WTC11 (cell line): ENCODE results near the gene CCDC137. TPM values are rescaled to one million over a fixed set of nuclear protein-coding genes. Genes with fewer than 3 reads are reported as not detected.

ENCODE experiments used
- ATAC-seq: fragments of 200-7000 bp; cut with Tn5 transposase; 2 replicates; pipeline ENCODE4 v1.10.0; 2021; ENCODE audit warnings: mild to moderate bottlenecking, moderate library complexity
- CTCF ChIA-PET: fragments of 300-600 bp; sonication (Branson Sonifier 250); formaldehyde crosslinking; loops from one replicate; lab custom pipeline; 2021; ENCODE audit warnings: antibody characterized with exemption; lab: Charles Lee
- POLR2A ChIA-PET: fragments of 350-600 bp; sonication (Branson Sonifier 250); formaldehyde crosslinking; loops from one replicate; lab custom pipeline; 2021; ENCODE audit warnings: antibody characterized with exemption; lab: Charles Lee
- DNase-seq: peaks from one replicate; pipeline ENCODE4 v3.0.0; 2021; ENCODE audit warnings: low spot score
- H3K27ac Mint-ChIP-seq: 2 replicates; pipeline ENCODE4 v1.8.0; 2021; ENCODE audit warnings: mixed read lengths
- H3K27me3 Mint-ChIP-seq: 2 replicates; pipeline ENCODE4 v1.8.0; 2021; ENCODE audit warnings: low read depth, mild to moderate bottlenecking, moderate library complexity, mixed read lengths
- H3K36me3 Mint-ChIP-seq: 2 replicates; pipeline ENCODE4 v1.8.0; 2021; ENCODE audit warnings: mixed read lengths
- H3K4me1 Mint-ChIP-seq: 2 replicates; pipeline ENCODE4 v1.8.0; 2022; ENCODE audit warnings: mixed read lengths
- H3K4me3 Mint-ChIP-seq: 2 replicates; pipeline ENCODE4 v1.8.0; 2021; ENCODE audit warnings: mild to moderate bottlenecking, moderate library complexity, mixed read lengths
- H3K9me3 Mint-ChIP-seq: 2 replicates; pipeline ENCODE4 v1.8.0; 2021; ENCODE audit warnings: mixed read lengths
- CBFB ChIP-seq: sonication (generic); formaldehyde crosslinking; IDR thresholded peaks from 2 replicates; pipeline ENCODE4 v1.8.1; 2022; ENCODE audit warnings: mild to moderate bottlenecking, low read depth, missing genetic modification reagents
- FOXK1 ChIP-seq: sonication (generic); formaldehyde crosslinking; IDR thresholded peaks from 2 replicates; pipeline ENCODE4 v1.8.0; 2022; ENCODE audit warnings: mild to moderate bottlenecking, moderate library complexity, missing genetic modification reagents
- FOXP1 ChIP-seq: sonication (generic); formaldehyde crosslinking; IDR thresholded peaks from 2 replicates; pipeline ENCODE4 v1.8.0; 2022; ENCODE audit warnings: missing genetic modification reagents, mild to moderate bottlenecking, moderate library complexity, borderline replicate concordance
- GABPB1 ChIP-seq: sonication (generic); formaldehyde crosslinking; IDR thresholded peaks from 2 replicates; pipeline ENCODE4 v1.8.1; 2023; ENCODE audit warnings: mild to moderate bottlenecking, missing genetic modification reagents
- MXD4 ChIP-seq: fragments of 250-450 bp; sonication (Bioruptor Pico); IDR thresholded peaks from 2 replicates; pipeline ENCODE4 v1.8.0; 2021; ENCODE audit warnings: mild to moderate bottlenecking, moderate library complexity, borderline replicate concordance
- NR2C2 ChIP-seq: sonication (generic); formaldehyde crosslinking; IDR thresholded peaks from 2 replicates; pipeline ENCODE4 v1.8.0; 2022; ENCODE audit warnings: mild to moderate bottlenecking, missing genetic modification reagents
- NR3C1 ChIP-seq: sonication (generic); formaldehyde crosslinking; conservative IDR thresholded peaks from 2 replicates; pipeline ENCODE4 v1.8.1; 2023; ENCODE audit warnings: low read depth, mild to moderate bottlenecking, missing genetic modification reagents
- PRRX2 ChIP-seq: fragments of 250-450 bp; sonication (Bioruptor Pico); IDR thresholded peaks from 2 replicates; pipeline ENCODE4 v1.8.0; 2021; ENCODE audit warnings: mild to moderate bottlenecking
- RELA ChIP-seq: sonication (generic); formaldehyde crosslinking; IDR thresholded peaks from 2 replicates; pipeline ENCODE4 v1.8.1; 2022; ENCODE audit warnings: missing genetic modification reagents, mild to moderate bottlenecking, borderline replicate concordance
- ZNF416 ChIP-seq: fragments of 250-450 bp; sonication (Bioruptor Pico); IDR thresholded peaks from 2 replicates; pipeline ENCODE4 v1.9.0; 2021; ENCODE audit warnings: mild to moderate bottlenecking, inconsistent platforms
- total RNA-seq: library from RNA; stranded (reverse); gene quantifications from 3 replicates; pipeline ENCODE4 v1.2.3, GENCODE V29; 2021
- TF ChIP-seq, protein P1 (sequence below): fragments of 200-600 bp; IDR thresholded peaks from 2 replicates; pipeline ENCODE4 v1.8.0; 2022; ENCODE audit warnings: antibody characterized with exemption
- TF ChIP-seq, protein P2 (sequence below): fragments of 250-450 bp; sonication (Bioruptor Pico); IDR thresholded peaks from 2 replicates; pipeline ENCODE4 v2.1.2; 2022; ENCODE audit warnings: mild to moderate bottlenecking, moderate library complexity
- TF ChIP-seq, protein P3 (sequence below): fragments of 250-450 bp; sonication (Bioruptor Pico); IDR thresholded peaks from 2 replicates; pipeline ENCODE4 v1.9.0; 2021; ENCODE audit warnings: mild to moderate bottlenecking, borderline replicate concordance
- TF ChIP-seq, protein P4 (sequence below): sonication (generic); formaldehyde crosslinking; IDR thresholded peaks from 2 replicates; pipeline ENCODE4 v1.8.0; 2022; ENCODE audit warnings: mild to moderate bottlenecking, missing genetic modification reagents
- TF ChIP-seq, protein P5 (sequence below): sonication (generic); formaldehyde crosslinking; IDR thresholded peaks from 2 replicates; pipeline ENCODE4 v1.8.1; 2023; ENCODE audit warnings: mild to moderate bottlenecking, missing genetic modification reagents, moderate library complexity
- TF ChIP-seq, protein P6 (sequence below): sonication (generic); formaldehyde crosslinking; IDR thresholded peaks from 2 replicates; pipeline ENCODE4 v1.8.1; 2022; ENCODE audit warnings: mild to moderate bottlenecking, missing genetic modification reagents, moderate library complexity, borderline replicate concordance
- TF ChIP-seq, protein P7 (sequence below): sonication (generic); formaldehyde crosslinking; IDR thresholded peaks from 2 replicates; pipeline ENCODE4 v1.8.1; 2023; ENCODE audit warnings: mild to moderate bottlenecking, missing genetic modification reagents, borderline replicate concordance

The CCDC137 gene
- total RNA-seq, 1 experiment from 2014 or later: 36.8 TPM

DNA sequence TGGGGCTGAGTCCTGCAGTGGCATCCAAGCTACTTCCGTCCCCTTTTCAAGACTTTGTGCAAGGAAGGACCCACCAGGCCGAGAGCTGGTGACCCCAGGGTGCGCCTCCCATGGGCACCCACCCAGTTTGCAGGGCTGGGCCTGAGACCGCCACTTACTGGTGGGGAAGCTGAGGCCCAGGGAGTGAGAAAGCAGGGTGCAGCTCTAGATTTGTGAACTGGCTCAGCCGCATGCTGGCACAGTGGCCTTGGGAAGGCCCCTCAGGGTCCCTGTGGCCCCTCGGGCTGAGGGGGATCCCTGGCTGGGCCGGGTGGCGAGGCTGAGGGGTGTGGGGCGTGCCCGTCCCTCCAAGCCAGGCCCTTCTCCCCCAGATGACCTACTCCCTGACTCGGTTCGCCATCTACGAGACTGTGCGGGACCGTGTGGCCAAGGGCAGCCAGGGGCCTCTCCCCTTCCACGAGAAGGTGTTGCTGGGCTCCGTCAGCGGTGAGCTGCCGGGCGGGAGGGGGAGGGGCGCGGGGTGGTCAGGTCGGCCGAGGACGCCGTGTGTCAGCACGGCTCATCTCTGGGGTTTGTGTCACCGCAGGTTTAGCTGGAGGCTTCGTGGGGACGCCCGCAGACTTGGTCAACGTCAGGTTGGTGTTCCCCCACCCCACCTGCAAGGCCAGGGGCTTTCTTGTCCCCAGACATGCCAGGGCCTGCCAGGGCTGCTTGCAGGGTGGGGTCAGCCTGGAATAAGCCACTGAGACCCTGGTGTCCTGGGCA is 48.8 kb downstream of the CCDC137 start:
- ATAC-seq: no peak
- TF ChIP-seq CBFB (CRISPR knock-in tag) (no peak), ZNF416 (CRISPR knock-in tag) (no peak), PRRX2 (no peak), GABPB1 (CRISPR knock-in tag) (no peak), NR3C1 (no peak)
- TF ChIP-seq, protein P1, sequence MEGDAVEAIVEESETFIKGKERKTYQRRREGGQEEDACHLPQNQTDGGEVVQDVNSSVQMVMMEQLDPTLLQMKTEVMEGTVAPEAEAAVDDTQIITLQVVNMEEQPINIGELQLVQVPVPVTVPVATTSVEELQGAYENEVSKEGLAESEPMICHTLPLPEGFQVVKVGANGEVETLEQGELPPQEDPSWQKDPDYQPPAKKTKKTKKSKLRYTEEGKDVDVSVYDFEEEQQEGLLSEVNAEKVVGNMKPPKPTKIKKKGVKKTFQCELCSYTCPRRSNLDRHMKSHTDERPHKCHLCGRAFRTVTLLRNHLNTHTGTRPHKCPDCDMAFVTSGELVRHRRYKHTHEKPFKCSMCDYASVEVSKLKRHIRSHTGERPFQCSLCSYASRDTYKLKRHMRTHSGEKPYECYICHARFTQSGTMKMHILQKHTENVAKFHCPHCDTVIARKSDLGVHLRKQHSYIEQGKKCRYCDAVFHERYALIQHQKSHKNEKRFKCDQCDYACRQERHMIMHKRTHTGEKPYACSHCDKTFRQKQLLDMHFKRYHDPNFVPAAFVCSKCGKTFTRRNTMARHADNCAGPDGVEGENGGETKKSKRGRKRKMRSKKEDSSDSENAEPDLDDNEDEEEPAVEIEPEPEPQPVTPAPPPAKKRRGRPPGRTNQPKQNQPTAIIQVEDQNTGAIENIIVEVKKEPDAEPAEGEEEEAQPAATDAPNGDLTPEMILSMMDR: no peak
- TF ChIP-seq, protein P2, sequence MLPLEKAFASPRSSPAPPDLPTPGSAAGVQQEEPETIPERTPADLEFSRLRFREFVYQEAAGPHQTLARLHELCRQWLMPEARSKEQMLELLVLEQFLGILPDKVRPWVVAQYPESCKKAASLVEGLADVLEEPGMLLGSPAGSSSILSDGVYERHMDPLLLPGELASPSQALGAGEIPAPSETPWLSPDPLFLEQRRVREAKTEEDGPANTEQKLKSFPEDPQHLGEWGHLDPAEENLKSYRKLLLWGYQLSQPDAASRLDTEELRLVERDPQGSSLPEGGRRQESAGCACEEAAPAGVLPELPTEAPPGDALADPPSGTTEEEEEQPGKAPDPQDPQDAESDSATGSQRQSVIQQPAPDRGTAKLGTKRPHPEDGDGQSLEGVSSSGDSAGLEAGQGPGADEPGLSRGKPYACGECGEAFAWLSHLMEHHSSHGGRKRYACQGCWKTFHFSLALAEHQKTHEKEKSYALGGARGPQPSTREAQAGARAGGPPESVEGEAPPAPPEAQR (CRISPR knock-in tag): no peak
- TF ChIP-seq, protein P3, sequence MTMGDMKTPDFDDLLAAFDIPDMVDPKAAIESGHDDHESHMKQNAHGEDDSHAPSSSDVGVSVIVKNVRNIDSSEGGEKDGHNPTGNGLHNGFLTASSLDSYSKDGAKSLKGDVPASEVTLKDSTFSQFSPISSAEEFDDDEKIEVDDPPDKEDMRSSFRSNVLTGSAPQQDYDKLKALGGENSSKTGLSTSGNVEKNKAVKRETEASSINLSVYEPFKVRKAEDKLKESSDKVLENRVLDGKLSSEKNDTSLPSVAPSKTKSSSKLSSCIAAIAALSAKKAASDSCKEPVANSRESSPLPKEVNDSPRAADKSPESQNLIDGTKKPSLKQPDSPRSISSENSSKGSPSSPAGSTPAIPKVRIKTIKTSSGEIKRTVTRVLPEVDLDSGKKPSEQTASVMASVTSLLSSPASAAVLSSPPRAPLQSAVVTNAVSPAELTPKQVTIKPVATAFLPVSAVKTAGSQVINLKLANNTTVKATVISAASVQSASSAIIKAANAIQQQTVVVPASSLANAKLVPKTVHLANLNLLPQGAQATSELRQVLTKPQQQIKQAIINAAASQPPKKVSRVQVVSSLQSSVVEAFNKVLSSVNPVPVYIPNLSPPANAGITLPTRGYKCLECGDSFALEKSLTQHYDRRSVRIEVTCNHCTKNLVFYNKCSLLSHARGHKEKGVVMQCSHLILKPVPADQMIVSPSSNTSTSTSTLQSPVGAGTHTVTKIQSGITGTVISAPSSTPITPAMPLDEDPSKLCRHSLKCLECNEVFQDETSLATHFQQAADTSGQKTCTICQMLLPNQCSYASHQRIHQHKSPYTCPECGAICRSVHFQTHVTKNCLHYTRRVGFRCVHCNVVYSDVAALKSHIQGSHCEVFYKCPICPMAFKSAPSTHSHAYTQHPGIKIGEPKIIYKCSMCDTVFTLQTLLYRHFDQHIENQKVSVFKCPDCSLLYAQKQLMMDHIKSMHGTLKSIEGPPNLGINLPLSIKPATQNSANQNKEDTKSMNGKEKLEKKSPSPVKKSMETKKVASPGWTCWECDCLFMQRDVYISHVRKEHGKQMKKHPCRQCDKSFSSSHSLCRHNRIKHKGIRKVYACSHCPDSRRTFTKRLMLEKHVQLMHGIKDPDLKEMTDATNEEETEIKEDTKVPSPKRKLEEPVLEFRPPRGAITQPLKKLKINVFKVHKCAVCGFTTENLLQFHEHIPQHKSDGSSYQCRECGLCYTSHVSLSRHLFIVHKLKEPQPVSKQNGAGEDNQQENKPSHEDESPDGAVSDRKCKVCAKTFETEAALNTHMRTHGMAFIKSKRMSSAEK (CRISPR knock-in tag): no peak
- TF ChIP-seq, protein P4, sequence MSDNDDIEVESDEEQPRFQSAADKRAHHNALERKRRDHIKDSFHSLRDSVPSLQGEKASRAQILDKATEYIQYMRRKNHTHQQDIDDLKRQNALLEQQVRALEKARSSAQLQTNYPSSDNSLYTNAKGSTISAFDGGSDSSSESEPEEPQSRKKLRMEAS: no peak
- TF ChIP-seq, protein P5, sequence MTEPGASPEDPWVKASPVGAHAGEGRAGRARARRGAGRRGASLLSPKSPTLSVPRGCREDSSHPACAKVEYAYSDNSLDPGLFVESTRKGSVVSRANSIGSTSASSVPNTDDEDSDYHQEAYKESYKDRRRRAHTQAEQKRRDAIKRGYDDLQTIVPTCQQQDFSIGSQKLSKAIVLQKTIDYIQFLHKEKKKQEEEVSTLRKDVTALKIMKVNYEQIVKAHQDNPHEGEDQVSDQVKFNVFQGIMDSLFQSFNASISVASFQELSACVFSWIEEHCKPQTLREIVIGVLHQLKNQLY (CRISPR knock-in tag): no peak
- TF ChIP-seq, protein P6, sequence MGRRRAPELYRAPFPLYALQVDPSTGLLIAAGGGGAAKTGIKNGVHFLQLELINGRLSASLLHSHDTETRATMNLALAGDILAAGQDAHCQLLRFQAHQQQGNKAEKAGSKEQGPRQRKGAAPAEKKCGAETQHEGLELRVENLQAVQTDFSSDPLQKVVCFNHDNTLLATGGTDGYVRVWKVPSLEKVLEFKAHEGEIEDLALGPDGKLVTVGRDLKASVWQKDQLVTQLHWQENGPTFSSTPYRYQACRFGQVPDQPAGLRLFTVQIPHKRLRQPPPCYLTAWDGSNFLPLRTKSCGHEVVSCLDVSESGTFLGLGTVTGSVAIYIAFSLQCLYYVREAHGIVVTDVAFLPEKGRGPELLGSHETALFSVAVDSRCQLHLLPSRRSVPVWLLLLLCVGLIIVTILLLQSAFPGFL (CRISPR knock-in tag): no peak
- peaks cover 2% of the 10 kb centered on the region; the same call in 1 of the 2 replicates for H3K27me3 Mint-ChIP-seq
- H3K36me3 Mint-ChIP-seq: 0 out of 2 replicates have a peak, but pooled peaks cover 4% of the 10 kb centered on the region
- no peak overlapping the region for H3K27ac Mint-ChIP-seq
- ChIA-PET CTCF (interaction anchor here (0.9 kb wide), 1 partner anchor 118 kb away, joined by 3 read pairs; the partner anchor contains the start of gene MCRIP1), POLR2A (no interaction called here)
- H3K4me3 Mint-ChIP-seq: no peak overlapping the region
- peaks cover 16% of the 10 kb centered on the region for H3K4me1 Mint-ChIP-seq
- H3K9me3 Mint-ChIP-seq: no peaks in the 10 kb centered on the region
- DNase-seq: no peak

DNA sequence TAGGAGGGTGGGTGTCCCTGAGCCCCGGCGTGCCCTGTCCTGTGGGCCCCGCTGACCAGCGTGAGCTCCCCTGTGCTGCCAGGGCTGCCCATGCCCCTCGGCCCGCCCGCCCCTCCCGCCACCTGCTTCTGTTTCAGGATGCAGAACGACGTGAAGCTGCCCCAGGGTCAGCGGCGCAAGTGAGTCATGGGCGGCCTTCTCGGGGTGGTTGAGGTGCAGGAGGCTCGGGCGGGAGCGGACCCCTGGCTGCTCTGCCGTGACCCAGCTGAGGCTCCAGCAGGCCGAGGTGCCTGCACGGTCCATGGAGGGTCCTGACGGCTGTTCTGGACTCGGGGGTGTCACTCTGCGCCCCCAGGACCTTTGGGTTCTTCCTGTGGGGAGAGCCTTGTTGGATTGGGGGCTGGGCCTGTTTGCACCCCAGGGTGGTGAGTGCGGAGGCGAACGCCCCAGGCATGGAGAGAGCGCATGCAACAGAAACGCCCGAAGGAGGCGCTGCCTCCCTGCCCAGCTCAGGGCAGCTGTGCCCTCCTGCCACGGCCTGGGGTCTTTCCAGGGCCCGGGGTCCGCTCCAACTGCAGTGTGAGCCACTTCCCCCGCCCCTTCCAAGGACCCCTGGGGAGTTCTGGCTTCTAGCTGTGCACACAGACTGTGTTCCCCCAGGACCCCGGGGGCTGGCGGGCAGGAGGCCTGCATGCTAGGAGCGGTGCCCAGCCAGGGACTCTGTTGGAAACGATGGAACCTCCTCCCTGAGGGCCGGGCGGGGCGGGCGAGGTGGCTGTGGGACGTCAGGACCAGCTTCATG is 49.5 kb downstream of the CCDC137 start:
- DNase-seq: no peak
- H3K36me3 Mint-ChIP-seq: 0 out of 2 replicates have a peak, but pooled peaks cover 4% of the 10 kb centered on the region
- no peak overlapping the region for H3K4me3 Mint-ChIP-seq
- H3K9me3 Mint-ChIP-seq: no peaks in the 10 kb centered on the region
- no peak for ATAC-seq
- POLR2A ChIA-PET: interaction anchor here (0.5 kb wide), 1 partner anchor 80 kb away, joined by 3 read pairs; no protein-coding TSS in a partner anchor
- peaks cover 8% of the 10 kb centered on the region for H3K4me1 Mint-ChIP-seq
- H3K27ac Mint-ChIP-seq: no peak overlapping the region
- peaks cover 2% of the 10 kb centered on the region; the same call in 1 of the 2 replicates for H3K27me3 Mint-ChIP-seq
- CTCF ChIA-PET: interaction anchor here (0.9 to 1.0 kb wide), 2 partner anchors 117 to 151 kb away, joined by 3 to 4 read pairs; partner anchors contain the start of gene MCRIP1
- TF ChIP-seq NR2C2 (no peak), MXD4 (CRISPR knock-in tag) (no peak), FOXK1 (CRISPR knock-in tag) (no peak), FOXP1 (CRISPR knock-in tag) (no peak), RELA (CRISPR knock-in tag) (no peak)
- TF ChIP-seq, protein P7, sequence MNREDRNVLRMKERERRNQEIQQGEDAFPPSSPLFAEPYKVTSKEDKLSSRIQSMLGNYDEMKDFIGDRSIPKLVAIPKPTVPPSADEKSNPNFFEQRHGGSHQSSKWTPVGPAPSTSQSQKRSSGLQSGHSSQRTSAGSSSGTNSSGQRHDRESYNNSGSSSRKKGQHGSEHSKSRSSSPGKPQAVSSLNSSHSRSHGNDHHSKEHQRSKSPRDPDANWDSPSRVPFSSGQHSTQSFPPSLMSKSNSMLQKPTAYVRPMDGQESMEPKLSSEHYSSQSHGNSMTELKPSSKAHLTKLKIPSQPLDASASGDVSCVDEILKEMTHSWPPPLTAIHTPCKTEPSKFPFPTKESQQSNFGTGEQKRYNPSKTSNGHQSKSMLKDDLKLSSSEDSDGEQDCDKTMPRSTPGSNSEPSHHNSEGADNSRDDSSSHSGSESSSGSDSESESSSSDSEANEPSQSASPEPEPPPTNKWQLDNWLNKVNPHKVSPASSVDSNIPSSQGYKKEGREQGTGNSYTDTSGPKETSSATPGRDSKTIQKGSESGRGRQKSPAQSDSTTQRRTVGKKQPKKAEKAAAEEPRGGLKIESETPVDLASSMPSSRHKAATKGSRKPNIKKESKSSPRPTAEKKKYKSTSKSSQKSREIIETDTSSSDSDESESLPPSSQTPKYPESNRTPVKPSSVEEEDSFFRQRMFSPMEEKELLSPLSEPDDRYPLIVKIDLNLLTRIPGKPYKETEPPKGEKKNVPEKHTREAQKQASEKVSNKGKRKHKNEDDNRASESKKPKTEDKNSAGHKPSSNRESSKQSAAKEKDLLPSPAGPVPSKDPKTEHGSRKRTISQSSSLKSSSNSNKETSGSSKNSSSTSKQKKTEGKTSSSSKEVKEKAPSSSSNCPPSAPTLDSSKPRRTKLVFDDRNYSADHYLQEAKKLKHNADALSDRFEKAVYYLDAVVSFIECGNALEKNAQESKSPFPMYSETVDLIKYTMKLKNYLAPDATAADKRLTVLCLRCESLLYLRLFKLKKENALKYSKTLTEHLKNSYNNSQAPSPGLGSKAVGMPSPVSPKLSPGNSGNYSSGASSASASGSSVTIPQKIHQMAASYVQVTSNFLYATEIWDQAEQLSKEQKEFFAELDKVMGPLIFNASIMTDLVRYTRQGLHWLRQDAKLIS: no peak
- TF ChIP-seq, protein P4: no peak
